Stimulated activated CD8-positive, alpha-beta memory T cell treated with anti-CD3 and anti-CD28 coated beads, Interleukin-7, amount 100 ng/mL, for 48 hours (primary cell): ENCODE measurements around the gene UVSSA.

Experiments used
- DNase-seq, 2 donors: peaks; one replicate each; pipeline ENCODE4 v3.0.0-alpha.2; 2020; ENCODE audit warnings: low read depth in 1 of 2; ENCODE audit errors: extremely low read depth in 1 of 2

Gene UVSSA

GRCh38 chr4:1405636-1406393 lies 58.8 kb downstream of the UVSSA start:
- no peak for DNase-seq

DNA sequence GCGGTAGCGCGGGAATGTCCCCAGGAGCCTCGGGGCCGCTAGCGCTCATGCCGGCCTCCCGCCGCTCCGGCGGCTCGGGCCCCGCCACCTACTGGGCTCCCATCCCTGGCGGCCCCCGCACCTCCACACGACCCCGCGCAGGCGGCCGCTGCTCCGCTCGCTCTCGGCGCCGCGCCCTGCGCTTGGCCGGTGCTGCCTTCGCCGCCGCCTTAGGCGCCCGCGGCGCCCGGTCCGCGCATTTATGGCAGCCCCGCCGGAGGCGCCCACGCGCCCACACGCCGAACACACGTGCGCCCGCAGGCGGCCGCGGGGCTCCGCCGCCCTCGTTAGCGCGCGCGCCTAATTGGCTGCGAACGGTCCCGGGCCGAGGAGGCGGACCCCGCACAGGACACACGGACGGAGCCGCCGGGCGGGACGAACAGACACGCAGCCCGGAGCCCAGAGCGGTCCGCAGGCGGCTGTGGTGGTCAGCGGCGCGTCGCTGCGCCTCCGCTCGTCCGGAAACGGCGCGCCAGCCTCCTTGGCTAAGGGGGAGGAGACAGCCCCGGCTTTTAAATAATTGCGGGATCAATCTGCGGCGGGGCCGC lies 59.5 kb downstream of the UVSSA start, which contains the start of gene NKX1-1:
TSS of gene NKX1-1 (minus strand) at position 49 of the 587 bp plus-strand sequence. CDS start at position 49, 0 bp downstream.
- DNase-seq: no peak

DNA sequence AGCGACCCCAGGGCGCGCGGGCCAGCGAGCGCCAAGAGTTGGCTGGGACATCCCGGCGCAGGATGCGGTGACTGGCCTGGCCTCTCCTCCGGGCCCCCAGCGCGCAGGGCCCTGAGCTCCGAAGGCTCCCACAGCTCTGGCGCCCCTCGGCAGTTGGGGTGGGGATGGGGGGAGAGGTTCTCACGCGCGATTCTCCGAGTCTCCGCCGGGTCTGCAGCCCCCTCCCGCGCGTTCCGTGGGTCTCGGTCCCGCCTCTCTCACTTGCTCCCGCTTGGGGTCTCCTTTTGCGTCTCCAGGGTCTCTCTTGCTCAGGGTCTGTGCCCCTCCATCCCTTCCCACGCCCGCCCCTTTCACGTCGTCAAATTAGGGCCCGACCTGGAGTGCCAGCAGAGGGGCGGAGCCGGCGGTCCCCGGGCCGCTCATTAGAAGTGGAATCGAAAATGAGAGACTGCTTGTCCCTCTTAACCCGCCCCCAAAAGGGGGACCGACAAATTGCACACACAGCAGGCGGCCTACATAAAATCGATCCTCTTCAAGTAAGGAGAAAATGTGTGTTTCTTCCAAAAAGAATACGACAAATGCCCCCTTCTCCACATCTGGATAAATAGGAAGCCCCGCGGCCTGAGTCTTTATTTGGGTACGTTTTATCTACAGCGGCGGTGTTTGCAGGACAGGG lies 60.1 kb downstream of the UVSSA start:
- DNase-seq: no peak

DNA sequence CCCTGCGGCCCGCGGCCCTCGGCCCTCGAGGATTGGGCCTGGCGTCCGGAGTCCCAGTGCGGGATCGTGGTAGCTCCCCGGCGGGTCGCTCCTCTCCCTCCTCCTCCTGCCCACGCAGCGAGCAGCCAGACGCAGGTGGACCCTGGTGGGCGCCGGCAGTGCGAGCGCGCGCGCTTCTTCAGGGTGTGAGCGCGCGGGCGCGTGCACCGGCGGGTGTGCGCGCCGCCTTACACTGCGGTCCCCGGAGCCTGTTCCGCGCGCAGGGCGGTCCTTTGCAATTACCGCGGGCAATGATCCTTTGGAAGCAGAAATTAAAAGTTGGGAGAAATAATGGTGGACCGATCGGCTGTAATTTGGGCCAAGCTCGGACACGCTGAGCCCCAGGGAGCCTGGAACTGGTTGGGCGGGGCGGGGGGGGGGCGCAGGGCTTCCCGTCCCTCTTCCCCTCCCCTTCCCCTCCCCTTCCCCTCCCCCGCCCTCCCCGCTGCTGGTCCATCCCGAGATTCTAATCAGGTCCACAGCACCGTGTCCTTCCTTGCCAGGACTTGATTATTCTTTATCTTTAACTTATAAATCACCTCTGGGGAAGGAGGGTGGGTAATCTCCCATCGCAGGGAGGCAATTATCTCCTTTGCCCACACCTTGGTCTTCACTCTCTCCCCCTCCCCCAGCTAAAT lies 60.8 kb downstream of the UVSSA start:
- no peak for DNase-seq

GRCh38 chr4:1408418-1408817 lies 61.4 kb downstream of the UVSSA start:
- DNase-seq: no peak

GRCh38 chr4:1409079-1409478 lies 62.1 kb downstream of the UVSSA start:
- DNase-seq: no peak

GRCh38 chr4:1409491-1410425 lies 62.8 kb downstream of the UVSSA start:
- no peak for DNase-seq

DNA sequence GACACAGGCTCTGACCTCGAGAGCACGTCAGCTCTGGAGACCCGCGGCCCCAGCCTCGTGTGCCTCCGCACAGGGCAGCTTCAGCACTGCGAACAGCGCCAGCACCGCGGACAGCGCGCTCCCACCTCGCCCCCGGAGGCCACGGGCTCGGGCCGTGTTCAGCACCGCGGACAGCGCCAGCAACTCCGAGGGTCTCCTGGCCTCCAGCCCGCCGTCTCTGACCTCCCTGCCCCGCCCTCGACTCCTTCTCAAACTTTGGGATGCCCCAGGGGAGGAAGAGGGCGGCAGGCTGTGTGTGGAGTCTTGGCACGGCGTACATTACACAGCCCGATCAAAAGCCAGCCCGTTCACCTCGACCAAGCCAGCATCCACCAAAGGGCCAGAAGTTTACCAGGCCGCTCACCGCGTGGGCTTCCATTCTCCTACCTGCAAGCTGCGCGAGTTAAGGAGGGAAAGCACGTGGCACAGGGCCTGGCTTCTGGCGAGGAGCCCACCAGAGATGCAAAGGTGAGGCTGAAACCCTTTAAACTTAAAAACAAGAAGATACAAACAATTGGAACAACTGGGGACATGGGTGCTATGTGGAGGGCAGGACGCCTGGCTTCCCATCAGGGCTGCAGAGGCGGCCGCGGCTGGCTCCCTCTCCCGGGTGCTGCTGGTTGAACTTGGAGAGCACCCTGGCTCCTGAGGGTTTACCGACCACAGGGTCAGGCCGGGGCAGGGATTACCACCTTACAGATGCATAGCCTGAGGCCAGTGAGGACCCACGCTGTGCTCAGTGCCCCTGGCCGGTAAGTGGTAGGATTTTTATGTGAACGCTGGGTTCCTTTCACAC lies 63.7 kb downstream of the UVSSA start:
- DNase-seq: no peak

DNA sequence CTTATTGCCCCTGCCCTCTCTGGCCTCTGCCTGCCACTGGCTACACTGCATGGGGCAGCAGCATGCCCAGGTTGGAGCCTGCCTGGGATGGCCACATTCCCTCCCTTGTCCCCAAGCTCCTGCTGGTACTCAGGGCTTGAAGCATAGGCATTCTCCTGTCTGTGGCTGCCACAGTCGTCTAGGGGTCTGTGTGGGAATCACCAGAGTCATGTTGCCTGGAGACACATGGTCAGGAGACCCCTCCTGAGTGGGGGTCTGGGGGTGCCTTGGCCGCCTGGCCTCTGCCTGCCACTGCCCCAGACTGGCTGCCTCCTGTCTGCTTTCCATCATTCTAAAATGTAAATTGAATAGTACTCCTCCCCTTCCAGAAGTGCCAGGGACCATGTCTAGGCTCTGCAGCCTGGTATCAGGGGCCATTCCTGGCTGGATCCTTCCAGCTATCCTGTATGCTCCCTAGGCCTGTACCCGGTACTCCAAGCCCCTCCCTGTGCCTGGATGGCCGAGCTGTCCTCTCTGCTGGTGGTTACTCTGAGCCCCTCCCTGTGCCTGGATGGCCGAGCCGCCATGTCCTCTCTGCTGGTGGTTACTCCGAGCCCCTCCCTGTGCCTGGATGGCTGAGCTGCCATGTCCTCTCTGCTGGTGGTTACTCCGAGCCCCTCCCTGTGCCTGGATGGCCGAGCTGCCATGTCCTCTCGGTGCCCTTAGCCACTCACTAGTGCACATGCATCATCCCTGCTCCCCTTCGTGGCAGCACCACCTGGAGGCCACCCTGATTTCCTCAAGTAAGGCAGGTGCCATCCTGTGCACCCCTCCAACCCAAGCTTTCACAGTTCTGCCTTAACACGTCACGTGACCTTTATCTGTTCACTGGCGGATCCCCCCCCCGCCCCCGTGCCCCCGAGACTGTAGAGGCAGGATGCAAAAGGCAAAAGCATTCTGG lies 64.7 kb downstream of the UVSSA start:
- no peak for DNase-seq

- DNase-seq: no peak
These were observed 65.6 kb downstream of the UVSSA start for GRCh38 chr4:1412376-1413203.

DNA sequence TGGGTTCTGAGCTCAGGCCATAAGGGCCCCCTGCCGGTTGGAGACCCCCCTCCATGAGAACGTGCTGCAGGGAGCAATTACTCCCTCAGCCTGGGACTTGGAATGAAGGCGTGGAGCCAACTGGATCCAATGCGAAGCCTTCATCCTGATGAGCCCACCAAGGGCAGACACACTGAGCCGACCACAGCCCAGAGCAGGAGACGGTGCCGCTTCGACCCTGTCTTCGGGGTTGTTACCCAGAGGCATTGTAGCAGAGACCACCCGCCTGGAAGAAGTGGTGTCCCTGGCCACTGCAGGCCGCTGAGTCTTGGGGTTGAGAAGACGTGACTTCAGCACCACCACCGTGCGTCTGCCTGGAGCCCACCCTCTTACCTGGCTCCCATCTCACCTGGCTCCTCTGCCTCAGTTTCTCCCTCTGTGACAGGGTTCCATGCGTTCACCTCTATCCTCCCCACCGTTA lies 66.2 kb downstream of the UVSSA start:
- no peak for DNase-seq

GRCh38 chr4:1413687-1414479 lies 66.9 kb downstream of the UVSSA start:
- no peak for DNase-seq

GRCh38 chr4:1414831-1415680 lies 68.0 kb downstream of the UVSSA start:
- no peak for DNase-seq

DNA sequence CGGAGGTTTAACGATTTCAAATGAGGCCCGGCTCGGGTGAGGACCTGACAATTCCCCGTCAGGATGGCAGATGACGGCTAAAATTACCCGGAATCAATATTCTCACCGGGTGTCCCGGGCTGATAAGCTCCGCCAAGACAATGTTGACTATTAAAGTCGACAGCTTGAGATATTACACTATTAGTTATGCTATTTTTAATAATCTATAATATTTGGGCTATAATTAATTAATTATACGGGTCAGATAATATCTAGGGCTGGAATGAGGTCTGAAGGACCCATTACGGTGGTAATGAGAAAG lies 68.6 kb downstream of the UVSSA start:
- no peak for DNase-seq

- DNase-seq: no peak
These were observed 69.3 kb downstream of the UVSSA start for GRCh38 chr4:1416051-1416947.
